HL-60 (cell line): ENCODE data around the gene PDCD6IP.

ENCODE experiments used
- DNase-seq, 2 experiments: peaks; one replicate each; pipeline ENCODE4 v3.0.0-alpha.2; 2010 to 2020; ENCODE audit warnings: low read depth in 1 of 2, low spot score in 1 of 2
- H3K27ac ChIP-seq: fragments of 250-450 bp; sonication (Bioruptor Pico); replicated peaks from 2 replicates; pipeline ENCODE4 v1.5.1; 2020; ENCODE audit warnings: mild to moderate bottlenecking, moderate library complexity
- H3K27me3 ChIP-seq: fragments of 250-450 bp; sonication (Bioruptor Pico); 2 replicates; pipeline ENCODE4 v1.5.1; 2021; ENCODE audit warnings: mild to moderate bottlenecking, moderate library complexity; ENCODE audit not compliant: insufficient read depth, poor library complexity, severe bottlenecking
- H3K4me3 ChIP-seq: replicated peaks from 2 replicates; pipeline ENCODE4 v1.5.1; 2011; ENCODE audit warnings: mild to moderate bottlenecking, control low read depth, low read length; ENCODE audit not compliant: insufficient read depth
- GABPA ChIP-seq: IDR thresholded peaks from 2 replicates; pipeline ENCODE4 v1.6.1; 2012; ENCODE audit warnings: low read depth
- POLR2AphosphoS5 ChIP-seq: IDR thresholded peaks from 2 replicates; pipeline ENCODE4 v1.6.1; 2012; ENCODE audit warnings: low read depth
- SPI1 ChIP-seq: IDR thresholded peaks from 2 replicates; pipeline ENCODE4 v1.6.1; 2012; ENCODE audit warnings: low read depth, mild to moderate bottlenecking, borderline replicate concordance
- TF ChIP-seq, protein P1 (sequence below): IDR thresholded peaks from 2 replicates; pipeline ENCODE4 v1.6.1; 2012; ENCODE audit warnings: low read depth; ENCODE audit not compliant: insufficient replicate concordance
- TF ChIP-seq, protein P2 (sequence below): IDR thresholded peaks from one replicate; pipeline ENCODE4 v1.5.1; 2011; ENCODE audit warnings: low read length, control low read depth, inconsistent platforms; ENCODE audit not compliant: insufficient read depth

The PDCD6IP gene

DNA sequence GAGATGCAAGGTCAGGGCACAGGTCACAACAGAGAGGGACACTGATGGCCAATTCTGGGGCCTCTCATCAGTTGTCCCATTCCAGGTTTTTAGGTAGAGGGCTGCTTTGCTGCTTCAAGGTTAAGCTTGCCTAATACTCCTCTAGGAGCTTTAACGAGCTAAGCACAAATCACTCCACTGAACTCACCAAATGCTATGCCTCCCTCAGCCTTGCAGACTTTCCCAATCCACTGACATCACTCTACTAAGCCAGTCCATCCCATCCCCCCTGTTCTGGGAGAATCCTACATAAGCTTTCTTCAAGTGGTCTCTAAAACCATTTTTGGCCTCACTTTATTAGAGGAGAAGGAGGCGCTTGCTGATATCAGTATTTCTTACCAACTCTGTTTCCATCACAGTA is 24.8 kb upstream of the PDCD6IP start:
- TF ChIP-seq POLR2AphosphoS5 (no peak), GABPA (no peak), SPI1 (no peak)
- TF ChIP-seq, protein P1, sequence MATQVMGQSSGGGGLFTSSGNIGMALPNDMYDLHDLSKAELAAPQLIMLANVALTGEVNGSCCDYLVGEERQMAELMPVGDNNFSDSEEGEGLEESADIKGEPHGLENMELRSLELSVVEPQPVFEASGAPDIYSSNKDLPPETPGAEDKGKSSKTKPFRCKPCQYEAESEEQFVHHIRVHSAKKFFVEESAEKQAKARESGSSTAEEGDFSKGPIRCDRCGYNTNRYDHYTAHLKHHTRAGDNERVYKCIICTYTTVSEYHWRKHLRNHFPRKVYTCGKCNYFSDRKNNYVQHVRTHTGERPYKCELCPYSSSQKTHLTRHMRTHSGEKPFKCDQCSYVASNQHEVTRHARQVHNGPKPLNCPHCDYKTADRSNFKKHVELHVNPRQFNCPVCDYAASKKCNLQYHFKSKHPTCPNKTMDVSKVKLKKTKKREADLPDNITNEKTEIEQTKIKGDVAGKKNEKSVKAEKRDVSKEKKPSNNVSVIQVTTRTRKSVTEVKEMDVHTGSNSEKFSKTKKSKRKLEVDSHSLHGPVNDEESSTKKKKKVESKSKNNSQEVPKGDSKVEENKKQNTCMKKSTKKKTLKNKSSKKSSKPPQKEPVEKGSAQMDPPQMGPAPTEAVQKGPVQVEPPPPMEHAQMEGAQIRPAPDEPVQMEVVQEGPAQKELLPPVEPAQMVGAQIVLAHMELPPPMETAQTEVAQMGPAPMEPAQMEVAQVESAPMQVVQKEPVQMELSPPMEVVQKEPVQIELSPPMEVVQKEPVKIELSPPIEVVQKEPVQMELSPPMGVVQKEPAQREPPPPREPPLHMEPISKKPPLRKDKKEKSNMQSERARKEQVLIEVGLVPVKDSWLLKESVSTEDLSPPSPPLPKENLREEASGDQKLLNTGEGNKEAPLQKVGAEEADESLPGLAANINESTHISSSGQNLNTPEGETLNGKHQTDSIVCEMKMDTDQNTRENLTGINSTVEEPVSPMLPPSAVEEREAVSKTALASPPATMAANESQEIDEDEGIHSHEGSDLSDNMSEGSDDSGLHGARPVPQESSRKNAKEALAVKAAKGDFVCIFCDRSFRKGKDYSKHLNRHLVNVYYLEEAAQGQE = no peak
- TF ChIP-seq, protein P2, sequence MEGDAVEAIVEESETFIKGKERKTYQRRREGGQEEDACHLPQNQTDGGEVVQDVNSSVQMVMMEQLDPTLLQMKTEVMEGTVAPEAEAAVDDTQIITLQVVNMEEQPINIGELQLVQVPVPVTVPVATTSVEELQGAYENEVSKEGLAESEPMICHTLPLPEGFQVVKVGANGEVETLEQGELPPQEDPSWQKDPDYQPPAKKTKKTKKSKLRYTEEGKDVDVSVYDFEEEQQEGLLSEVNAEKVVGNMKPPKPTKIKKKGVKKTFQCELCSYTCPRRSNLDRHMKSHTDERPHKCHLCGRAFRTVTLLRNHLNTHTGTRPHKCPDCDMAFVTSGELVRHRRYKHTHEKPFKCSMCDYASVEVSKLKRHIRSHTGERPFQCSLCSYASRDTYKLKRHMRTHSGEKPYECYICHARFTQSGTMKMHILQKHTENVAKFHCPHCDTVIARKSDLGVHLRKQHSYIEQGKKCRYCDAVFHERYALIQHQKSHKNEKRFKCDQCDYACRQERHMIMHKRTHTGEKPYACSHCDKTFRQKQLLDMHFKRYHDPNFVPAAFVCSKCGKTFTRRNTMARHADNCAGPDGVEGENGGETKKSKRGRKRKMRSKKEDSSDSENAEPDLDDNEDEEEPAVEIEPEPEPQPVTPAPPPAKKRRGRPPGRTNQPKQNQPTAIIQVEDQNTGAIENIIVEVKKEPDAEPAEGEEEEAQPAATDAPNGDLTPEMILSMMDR = no peak
- H3K27ac ChIP-seq = no peak overlapping the region
- DNase-seq = no peak
- H3K4me3 ChIP-seq = no peak overlapping the region
- no peaks in the 10 kb centered on the region for H3K27me3 ChIP-seq

DNA sequence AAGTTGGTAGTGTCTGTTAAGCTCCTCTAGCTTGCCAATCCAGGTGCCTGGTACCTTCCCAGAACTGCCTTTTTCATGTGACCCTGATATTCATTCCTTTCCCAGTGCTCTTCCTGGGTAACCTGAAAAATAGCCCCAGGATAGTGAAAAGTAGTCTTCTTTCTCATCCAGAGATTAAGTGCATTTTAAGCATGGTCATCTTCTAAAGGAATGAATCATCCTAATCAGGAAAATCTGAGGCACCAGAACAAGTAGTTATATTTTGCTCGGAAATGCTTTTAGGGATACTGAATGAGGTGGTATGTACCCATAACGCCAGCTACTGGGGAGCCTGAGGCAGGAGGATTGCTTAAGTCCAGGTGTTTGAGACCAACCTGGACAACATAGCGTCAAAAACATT is 23.1 kb upstream of the PDCD6IP start:
- H3K4me3 ChIP-seq = no peak overlapping the region
- no peak overlapping the region for H3K27ac ChIP-seq
- DNase-seq = no peak
- no peaks in the 10 kb centered on the region for H3K27me3 ChIP-seq
- no peak for TF ChIP-seq GABPA
- TF ChIP-seq, protein P2 = no peak
- no peak for TF ChIP-seq SPI1
- TF ChIP-seq, protein P1 = no peak
- no peak for TF ChIP-seq POLR2AphosphoS5

DNA sequence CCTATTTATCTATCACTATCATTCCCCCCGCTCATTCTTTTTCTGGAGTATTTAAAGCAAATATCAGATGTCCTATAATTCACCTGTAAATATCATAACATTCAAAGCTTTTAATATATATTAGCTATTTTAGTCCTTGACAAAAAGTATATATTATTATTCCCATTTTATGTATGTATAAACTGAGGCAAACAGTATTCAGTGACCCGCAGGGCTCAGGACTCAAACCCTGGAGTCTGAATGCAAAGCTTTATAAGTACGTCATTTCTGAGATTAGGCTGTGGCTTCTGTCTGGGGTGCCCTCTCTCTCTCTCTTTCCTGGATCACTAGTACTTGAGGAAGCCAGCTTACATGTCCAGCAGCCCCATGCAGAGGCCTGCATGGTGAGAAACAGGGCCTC is 20.4 kb upstream of the PDCD6IP start:
- Histone ChIP-seq H3K4me3 (no peak overlapping the region), H3K27ac (no peak overlapping the region), H3K27me3 (no peaks in the 10 kb centered on the region)
- no peak for DNase-seq
- TF ChIP-seq, protein P2 = no peak
- TF ChIP-seq, protein P1 = no peak
- no peak for TF ChIP-seq POLR2AphosphoS5
- no peak for TF ChIP-seq SPI1
- TF ChIP-seq GABPA = no peak
